Activated naive CD8-positive, alpha-beta T cell treated with anti-CD3 and anti-CD28 coated beads, Interleukin-2, amount 10 ng/mL, durations not matched to agents 7 days and 5 days (primary cell): Measurements from ENCODE around the gene CHMP2A. TPM values are rescaled to one million over a fixed set of nuclear protein-coding genes. Genes with fewer than 3 reads are reported as not detected.
A peak's percentile ranks its signal among the peaks of the same experiment; 100 is the strongest.
"Not testable (repeated sequence)": the region's sequence is repeated elsewhere in the genome, so short reads cannot be mapped to it uniquely, and the experiment has no call there.

Source experiments
- ATAC-seq: fragments of 150-1000 bp; cut with Tn5 transposase; one replicate; pipeline ENCODE4 v1.10.0; 2021; ENCODE audit warnings: low read depth, moderate library complexity
- POLR2A ChIA-PET: fragments of 350-600 bp; sonication (Branson Sonifier 250); formaldehyde crosslinking; loops from one replicate; lab custom pipeline; 2021; ENCODE audit warnings: antibody characterized with exemption; lab: Charles Lee
- DNase-seq: peaks from one replicate; pipeline ENCODE4 v3.0.0; 2021
- H3K27ac Mint-ChIP-seq: one replicate; pipeline ENCODE4 v1.8.0; 2022; ENCODE audit warnings: mild to moderate bottlenecking, mixed read lengths
- H3K27me3 Mint-ChIP-seq: one replicate; pipeline ENCODE4 v1.8.0; 2022; ENCODE audit warnings: mild to moderate bottlenecking, moderate library complexity, mixed read lengths
- H3K36me3 Mint-ChIP-seq: one replicate; pipeline ENCODE4 v1.8.0; 2021; ENCODE audit warnings: mild to moderate bottlenecking, mixed read lengths
- H3K4me1 Mint-ChIP-seq: one replicate; pipeline ENCODE4 v1.8.0; 2021; ENCODE audit warnings: mixed read lengths
- H3K4me3 Mint-ChIP-seq: one replicate; pipeline ENCODE4 v1.8.0; 2022; ENCODE audit warnings: mild to moderate bottlenecking, moderate library complexity, mixed read lengths
- H3K9me3 Mint-ChIP-seq: one replicate; pipeline ENCODE4 v1.8.0; 2021; ENCODE audit warnings: mixed read lengths
- total RNA-seq, 2 experiments: library from RNA; stranded (reverse); gene quantifications; one replicate each; pipeline ENCODE4 v1.2.3, GENCODE V29; 2021

The CHMP2A gene
- total RNA-seq, 2 experiments from 2014 or later: 99.0 to 111 TPM

- no peak overlapping the region for H3K27ac Mint-ChIP-seq
- POLR2A ChIA-PET: interaction anchor here (0.5 kb wide), 1 partner anchor 25 kb away, joined by 3 read pairs; no protein-coding TSS in a partner anchor
Observed at GRCh38 chr19:58548859-58549663, 5.8 kb downstream of the CHMP2A start.

GRCh38 chr19:58547323-58548312 lies 7.3 kb downstream of the CHMP2A start:
- peaks cover 5% of the 10 kb centered on the region for H3K27me3 Mint-ChIP-seq
- H3K36me3 Mint-ChIP-seq: peaks cover 33% of the 10 kb centered on the region
- ATAC-seq (no peak), DNase-seq (no peak)
- no peaks in the 10 kb centered on the region for H3K9me3 Mint-ChIP-seq
- POLR2A ChIA-PET: interaction anchor here (1.2 to 1.4 kb wide), 2 partner anchors 28 kb away, joined by 4 to 6 read pairs; partner anchors contain the start of gene ZBTB45
- H3K4me3 Mint-ChIP-seq: no peak overlapping the region
- H3K27ac Mint-ChIP-seq: no peak overlapping the region
- H3K4me1 Mint-ChIP-seq: peaks cover 34% of the 10 kb centered on the region

More at GRCh38 chr19:58548859-58549663, 5.8 kb downstream of the CHMP2A start:
- Mint-ChIP-seq H3K36me3 (peaks cover 39% of the 10 kb centered on the region), H3K4me1 (peaks cover 35% of the 10 kb centered on the region), H3K9me3 (no peaks in the 10 kb centered on the region), H3K4me3 (no peak overlapping the region), H3K27me3 (no peaks in the 10 kb centered on the region)
- ATAC-seq (no peak), DNase-seq (no peak)

- Mint-ChIP-seq H3K27me3 (peaks cover 8% of the 10 kb centered on the region), H3K9me3 (no peaks in the 10 kb centered on the region)
Observed at GRCh38 chr19:58546019-58546530, 8.8 kb downstream of the CHMP2A start.

GRCh38 chr19:58545286-58546018 lies 9.5 kb downstream of the CHMP2A start:
- H3K9me3 Mint-ChIP-seq: no peaks in the 10 kb centered on the region
- peaks cover 29% of the 10 kb centered on the region for H3K36me3 Mint-ChIP-seq
- no peak for ATAC-seq
- no peak for DNase-seq
- peak overlapping the region; percentile 98 for H3K4me3 Mint-ChIP-seq
- peaks cover 31% of the 10 kb centered on the region for H3K4me1 Mint-ChIP-seq
- POLR2A ChIA-PET: interaction anchor here (0.7 to 4.1 kb wide), 8 partner anchors 9 to 182 kb away, joined by 3 to 72 read pairs (median 8); partner anchors contain the start of genes CHMP2A, MZF1, UBE2M and ZBTB45
- H3K27ac Mint-ChIP-seq: peak overlapping the region; percentile 90
- peaks cover 10% of the 10 kb centered on the region for H3K27me3 Mint-ChIP-seq

More at GRCh38 chr19:58546019-58546530, 8.8 kb downstream of the CHMP2A start:
- peaks cover 30% of the 10 kb centered on the region for H3K36me3 Mint-ChIP-seq
- peak overlapping the region; percentile 98 for H3K4me3 Mint-ChIP-seq
- peak overlapping the region; percentile 90 for H3K27ac Mint-ChIP-seq
- ATAC-seq (no peak), DNase-seq (no peak)
- peaks cover 33% of the 10 kb centered on the region for H3K4me1 Mint-ChIP-seq
- POLR2A ChIA-PET: interaction anchor here (1.4 to 4.1 kb wide), 5 partner anchors 8 to 32 kb away, joined by 4 to 72 read pairs (median 28); partner anchors contain the start of genes CHMP2A, UBE2M and ZBTB45

GRCh38 chr19:58544591-58545285 lies 10.2 kb downstream of the CHMP2A start:
- DNase-seq: peak; percentile 91
- POLR2A ChIA-PET: interaction anchor here (0.6 to 4.1 kb wide), 15 partner anchors 9 to 181 kb away, joined by 3 to 72 read pairs (median 4); partner anchors contain the start of genes CHMP2A, MZF1, UBE2M and ZBTB45
- H3K27ac Mint-ChIP-seq: peak overlapping the region; percentile 90
- H3K9me3 Mint-ChIP-seq: no peaks in the 10 kb centered on the region
- peaks cover 14% of the 10 kb centered on the region for H3K27me3 Mint-ChIP-seq
- ATAC-seq: peak; percentile 43
- peak overlapping the region; percentile 98 for H3K4me3 Mint-ChIP-seq
- peaks cover 28% of the 10 kb centered on the region for H3K4me1 Mint-ChIP-seq
- H3K36me3 Mint-ChIP-seq: peaks cover 27% of the 10 kb centered on the region

GRCh38 chr19:58543826-58544590 lies 10.9 kb downstream of the CHMP2A start, which contains the start of gene TRIM28:
TRIM28 (plus strand) TSS chr19:58544064; CDS start chr19:58544758, 694 bp downstream.
- ATAC-seq: peak; percentile 96

GRCh38 chr19:58542641-58543372 lies 12.1 kb downstream of the CHMP2A start:
- H3K4me1 Mint-ChIP-seq: peaks cover 29% of the 10 kb centered on the region
- ATAC-seq, DNase-seq, H3K9me3 Mint-ChIP-seq: not testable (repeated sequence)
- H3K36me3 Mint-ChIP-seq: peaks cover 21% of the 10 kb centered on the region
- POLR2A ChIA-PET: interaction anchor here (0.6 to 4.1 kb wide), 5 partner anchors 11 to 44 kb away, joined by 3 to 72 read pairs (median 28); partner anchors contain the start of genes CHMP2A, UBE2M and ZBTB45
- peaks cover 23% of the 10 kb centered on the region for H3K27me3 Mint-ChIP-seq
- H3K27ac Mint-ChIP-seq: peak overlapping the region; percentile 52
- peak overlapping the region; percentile 25 for H3K4me3 Mint-ChIP-seq

More at GRCh38 chr19:58543826-58544590, 10.9 kb downstream of the CHMP2A start, which contains the start of gene TRIM28:
- Mint-ChIP-seq H3K36me3 (peaks cover 27% of the 10 kb centered on the region), H3K4me1 (peaks cover 28% of the 10 kb centered on the region), H3K27me3 (peaks cover 20% of the 10 kb centered on the region), H3K9me3 (no peaks in the 10 kb centered on the region), H3K27ac (peak within 1 kb of the TSS; percentile 98), H3K4me3 (peak within 1 kb of the TSS; percentile 98)
- peak; percentile 100 for DNase-seq
- POLR2A ChIA-PET: interaction anchor here (0.6 to 4.1 kb wide), 16 partner anchors 10 to 170 kb away, joined by 3 to 72 read pairs (median 4); partner anchors contain the start of genes CHMP2A, MZF1, UBE2M and ZBTB45

GRCh38 chr19:58539169-58539559 lies 15.7 kb downstream of the CHMP2A start:
- peak overlapping the region; percentile 87 for H3K27ac Mint-ChIP-seq
- POLR2A ChIA-PET: interaction anchor here (1.4 to 1.5 kb wide), 2 partner anchors 19 to 23 kb away, joined by 6 to 9 read pairs; partner anchors contain the start of gene ZBTB45
- not testable (repeated sequence) for H3K4me3 Mint-ChIP-seq, ATAC-seq, H3K9me3 Mint-ChIP-seq, H3K36me3 Mint-ChIP-seq, DNase-seq
- H3K27me3 Mint-ChIP-seq: peaks cover 23% of the 10 kb centered on the region
- H3K4me1 Mint-ChIP-seq: peaks cover 15% of the 10 kb centered on the region

GRCh38 chr19:58538257-58539168 lies 16.4 kb downstream of the CHMP2A start:
- ATAC-seq (peak; percentile 85), DNase-seq (peak; percentile 73)
- POLR2A ChIA-PET: interaction anchor here (1.0 to 1.5 kb wide), 3 partner anchors 19 to 37 kb away, joined by 3 to 9 read pairs (median 6); partner anchors contain the start of gene ZBTB45
- Mint-ChIP-seq H3K27me3 (peaks cover 21% of the 10 kb centered on the region), H3K4me3 (peak overlapping the region; percentile 81), H3K36me3 (no peaks in the 10 kb centered on the region), H3K4me1 (peaks cover 10% of the 10 kb centered on the region), H3K27ac (peak overlapping the region; percentile 87), H3K9me3 (no peaks in the 10 kb centered on the region)
